K562 (cell line): Measurements from ENCODE around the gene LASP1NB.
A peak's percentile ranks its signal among the peaks of the same experiment; 100 is the strongest.

Experiments used
- BHLHE40 ChIP-seq: IDR thresholded peaks from 2 replicates; pipeline ENCODE4 v1.6.1; 2011; ENCODE audit warnings: low read length, improper control_type of control experiment
- DLX4 ChIP-seq: fragments of 250-450 bp; sonication (Bioruptor Pico); IDR thresholded peaks from 2 replicates; pipeline ENCODE4 v1.6.1; 2021; ENCODE audit warnings: mild to moderate bottlenecking
- DNMT1 ChIP-seq: fragments of 450-650 bp; IDR thresholded peaks from 2 replicates; pipeline ENCODE4 v1.6.1; 2016; ENCODE audit warnings: antibody characterized with exemption, mild to moderate bottlenecking
- ETS2 ChIP-seq: IDR thresholded peaks from 2 replicates; pipeline ENCODE4 v1.6.1; 2016; ENCODE audit warnings: borderline replicate concordance, missing genetic modification characterization, mild to moderate bottlenecking, moderate library complexity, missing compliant biosample characterization; ENCODE audit not compliant: poor library complexity, severe bottlenecking
- FOXJ3 ChIP-seq: sonication (generic); formaldehyde crosslinking; IDR thresholded peaks from 2 replicates; pipeline ENCODE4 v1.4.0; 2020; ENCODE audit warnings: mild to moderate bottlenecking, missing genetic modification reagents
- HMG20A ChIP-seq: fragments of 450-650 bp; formaldehyde crosslinking; conservative IDR thresholded peaks from 2 replicates; pipeline ENCODE4 v1.4.0; 2020; ENCODE audit warnings: mild to moderate bottlenecking, mixed read lengths
- IRF9 ChIP-seq: fragments of 450-650 bp; IDR thresholded peaks from 2 replicates; pipeline ENCODE4 v1.6.1; 2016; ENCODE audit warnings: missing biosample characterization, missing genetic modification characterization
- MCM5 ChIP-seq: fragments of 450-650 bp; IDR thresholded peaks from 2 replicates; pipeline ENCODE4 v1.6.1; 2016; ENCODE audit warnings: low read depth
- MLLT1 ChIP-seq, 2 experiments: fragments of 450-650 bp; IDR thresholded peaks; 2 replicates each; pipeline ENCODE4 v1.6.1; 2016
- NFE2L1 ChIP-seq: fragments of 450-650 bp; IDR thresholded peaks from 2 replicates; pipeline ENCODE4 v1.6.1; 2016; ENCODE audit warnings: missing genetic modification characterization, low read depth, mild to moderate bottlenecking, missing compliant biosample characterization, moderate library complexity, borderline replicate concordance
- RBFOX2 ChIP-seq: fragments of 200-400 bp; formaldehyde crosslinking; IDR thresholded peaks from 2 replicates; pipeline ENCODE4 v1.6.1; 2017; ENCODE audit warnings: low read depth, mild to moderate bottlenecking, low read length, moderate library complexity
- RFX1 ChIP-seq: fragments of 450-650 bp; IDR thresholded peaks from 2 replicates; pipeline ENCODE4 v1.6.1; 2016; ENCODE audit warnings: mild to moderate bottlenecking, moderate library complexity
- RREB1 ChIP-seq: fragments of 250-450 bp; sonication (Bioruptor Pico); IDR thresholded peaks from 2 replicates; pipeline ENCODE4 v1.4.0; 2020
- SETDB1 ChIP-seq: IDR thresholded peaks from one replicate; pipeline ENCODE4 v1.6.1; 2012; ENCODE audit warnings: low read length, control low read depth, inconsistent platforms
- TFAP4 ChIP-seq: sonication (generic); formaldehyde crosslinking; IDR thresholded peaks from 2 replicates; pipeline ENCODE4 v1.8.0; 2022; ENCODE audit warnings: missing genetic modification reagents, mild to moderate bottlenecking, moderate library complexity, borderline replicate concordance
- YBX1 ChIP-seq: fragments of 450-650 bp; IDR thresholded peaks from 2 replicates; pipeline ENCODE4 v1.7.1; 2016; ENCODE audit warnings: mild to moderate bottlenecking
- ZBTB12 ChIP-seq: fragments of 250-450 bp; sonication (Bioruptor Pico); IDR thresholded peaks from 2 replicates; pipeline ENCODE4 v1.4.0; 2020
- ZNF583 ChIP-seq: fragments of 250-450 bp; sonication (Bioruptor Pico); IDR thresholded peaks from 2 replicates; pipeline ENCODE4 v1.4.0; 2020

LASP1NB gene

GRCh38 chr17:38900978-38901656 lies 24.3 kb upstream of the LASP1NB start (continued):
- TF ChIP-seq MLLT1 (IDR thresholded peaks at IDR 0.05) (peak in 1 of 2 experiments; percentile 39; a peak in 1 of 4 replicates), DLX4 (CRISPR knock-in tag) (no peak), FOXJ3 (CRISPR knock-in tag) (no peak), IRF9 (tag) (no peak), RFX1 (no peak), TFAP4 (peak; percentile 69), NFE2L1 (no peak), ZBTB12 (CRISPR knock-in tag) (no peak), ZNF583 (CRISPR knock-in tag) (no peak), DNMT1 (no peak), ETS2 (no peak), BHLHE40 (no peak), SETDB1 (no peak), RBFOX2 (no peak), YBX1 (no peak), HMG20A (no peak), MCM5 (no peak), RREB1 (peak; percentile 26; the same call in 1 of the 2 replicates)
